Trophoblast cell (in vitro differentiated cells and primary cell): Measurements from ENCODE around the gene LAMA5.

ENCODE experiments used
- DNase-seq, 2 donors: peaks; one replicate each; pipeline ENCODE4 v3.0.0-alpha.2; 2016
- H2AFZ ChIP-seq: 2 replicates; pipeline ENCODE4 v1.6.1; 2013; ENCODE audit warnings: low read length, moderate library complexity, mild to moderate bottlenecking; ENCODE audit not compliant: insufficient read depth, poor library complexity
- H2AK5ac ChIP-seq: 2 replicates; pipeline ENCODE4 v1.6.1; 2013; ENCODE audit warnings: mild to moderate bottlenecking, low read length
- H2BK120ac ChIP-seq: 2 replicates; pipeline ENCODE4 v1.6.1; 2013; ENCODE audit warnings: low read length, mild to moderate bottlenecking, moderate library complexity; ENCODE audit not compliant: insufficient read depth, poor library complexity
- H2BK12ac ChIP-seq: 2 replicates; pipeline ENCODE4 v1.6.1; 2013; ENCODE audit warnings: mild to moderate bottlenecking, low read length, moderate library complexity
- H2BK5ac ChIP-seq: 2 replicates; pipeline ENCODE4 v1.6.1; 2013; ENCODE audit warnings: low read length, low read depth, moderate library complexity, mild to moderate bottlenecking; ENCODE audit not compliant: poor library complexity
- H3K14ac ChIP-seq: 2 replicates; pipeline ENCODE4 v1.6.1; 2013; ENCODE audit warnings: mild to moderate bottlenecking, low read length
- H3K18ac ChIP-seq: 2 replicates; pipeline ENCODE4 v1.6.1; 2013; ENCODE audit warnings: mild to moderate bottlenecking, low read length
- H3K23ac ChIP-seq: 2 replicates; pipeline ENCODE4 v1.6.1; 2013; ENCODE audit warnings: low read length
- H3K27ac ChIP-seq: 2 replicates; pipeline ENCODE4 v1.5.1; 2013; ENCODE audit warnings: low read depth, mild to moderate bottlenecking, inconsistent platforms, low read length, moderate library complexity
- H3K27me3 ChIP-seq: 2 replicates; pipeline ENCODE4 v1.6.1; 2013; ENCODE audit warnings: inconsistent platforms, mild to moderate bottlenecking, low read length, moderate library complexity; ENCODE audit not compliant: insufficient read depth
- H3K36me3 ChIP-seq, 2 experiments: 1 replicate in 1 of 2; 2 replicates in 1 of 2; pipeline ENCODE4 v1.6.1; 2013; ENCODE audit warnings: low read length in 2 of 2, mild to moderate bottlenecking in 2 of 2, moderate library complexity in 1 of 2; ENCODE audit not compliant: insufficient read depth in 2 of 2, control insufficient read depth in 1 of 2
- H3K4ac ChIP-seq: 2 replicates; pipeline ENCODE4 v1.6.1; 2013; ENCODE audit warnings: low read depth, mild to moderate bottlenecking, low read length, moderate library complexity
- H3K4me1 ChIP-seq, 2 experiments: 1 replicate in 1 of 2; 2 replicates in 1 of 2; pipeline ENCODE4 v1.6.1; 2013; ENCODE audit warnings: low read length in 2 of 2, mild to moderate bottlenecking in 2 of 2, moderate library complexity in 1 of 2; ENCODE audit not compliant: insufficient read depth in 2 of 2, control insufficient read depth in 1 of 2
- H3K4me2 ChIP-seq: 2 replicates; pipeline ENCODE4 v1.6.1; 2013; ENCODE audit warnings: inconsistent platforms, mild to moderate bottlenecking, low read length, moderate library complexity
- H3K4me3 ChIP-seq: 2 replicates; pipeline ENCODE4 v1.5.1; 2013; ENCODE audit warnings: mild to moderate bottlenecking, low read depth, low read length, inconsistent platforms
- H3K79me1 ChIP-seq: one replicate; pipeline ENCODE4 v1.6.1; 2013; ENCODE audit warnings: low read length
- H3K79me2 ChIP-seq: 2 replicates; pipeline ENCODE4 v1.6.1; 2013; ENCODE audit warnings: low read length, mild to moderate bottlenecking; ENCODE audit not compliant: control insufficient read depth, insufficient read depth, poor library complexity
- H3K9ac ChIP-seq: 2 replicates; pipeline ENCODE4 v1.6.1; 2013; ENCODE audit warnings: mild to moderate bottlenecking, low read length
- H3K9me3 ChIP-seq: 2 replicates; pipeline ENCODE4 v1.6.1; 2013; ENCODE audit warnings: low read depth, mild to moderate bottlenecking, control low read depth, inconsistent platforms, low read length; ENCODE audit not compliant: insufficient read depth
- H4K12ac ChIP-seq: 2 replicates; pipeline ENCODE4 v1.6.1; 2013; ENCODE audit warnings: low read depth, mild to moderate bottlenecking, low read length, moderate library complexity
- H4K8ac ChIP-seq: 2 replicates; pipeline ENCODE4 v1.6.1; 2013; ENCODE audit warnings: low read depth, mild to moderate bottlenecking, low read length, moderate library complexity
- H4K91ac ChIP-seq: one replicate; pipeline ENCODE4 v1.6.1; 2013; ENCODE audit warnings: low read depth, mild to moderate bottlenecking, low read length, moderate library complexity
- WGBS: extraction: QIAGEN DNeasy Blood & Tissue Kit; methylation state at CpG from one replicate; pipeline ENCODE4 v1.1.7; 2013; ENCODE audit warnings: missing lambda C conversion rate; ENCODE audit not compliant: insufficient read length, insufficient coverage; ENCODE audit errors: extremely low coverage; 5-methylcytosine and 5-hydroxymethylcytosine counted together

The LAMA5 gene

DNA sequence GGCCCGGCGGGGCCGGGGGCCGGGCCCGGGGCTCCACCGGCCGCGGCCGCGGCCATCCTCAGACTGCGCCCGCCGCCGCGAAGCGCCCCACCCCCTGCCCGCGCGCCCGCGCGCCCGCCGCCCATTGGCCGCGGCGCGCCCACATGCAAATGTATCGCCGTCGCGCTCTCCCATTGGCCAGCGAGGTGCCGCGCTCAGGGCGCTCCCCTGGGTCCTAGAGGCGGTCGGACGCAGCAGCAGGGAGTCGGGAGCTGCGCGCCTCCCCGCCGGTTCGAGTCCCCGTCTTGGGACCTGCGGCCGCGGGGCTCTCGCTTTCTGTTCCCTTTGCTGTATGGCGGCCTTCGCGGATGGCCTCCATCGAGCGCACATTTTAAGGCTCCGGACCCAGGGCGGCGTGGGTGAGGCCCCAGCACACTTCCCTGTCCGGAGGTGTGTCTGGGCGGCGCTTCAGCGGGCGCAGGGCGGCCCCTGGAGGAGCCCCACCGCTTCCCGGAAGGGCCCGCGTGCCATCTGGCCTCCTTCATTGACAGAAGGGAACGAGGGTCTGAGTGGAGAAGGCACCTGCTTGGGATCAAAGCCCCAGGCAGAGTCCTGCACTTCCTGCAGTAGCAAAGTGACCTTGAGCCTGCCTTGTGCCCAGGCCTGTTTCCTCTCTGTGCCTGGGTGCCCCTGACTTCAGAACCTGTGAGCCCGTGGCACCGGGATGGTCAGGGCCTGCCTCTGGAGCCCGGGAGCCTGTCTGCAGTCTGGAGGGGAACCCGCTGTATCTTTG lies 40.3 kb upstream of the LAMA5 start, which contains the start of gene CABLES2:
Gene CABLES2, minus strand, starts transcription at position 65 of the 772 bp plus-strand sequence. Its CDS starts 9 bp downstream, at position 56.
- peak within 1 kb of the TSS; percentile 70 for H3K9ac ChIP-seq
- peaks cover 6 to 14% of the 10 kb centered on the region in 2 experiments for H3K4me1 ChIP-seq
- peak within 1 kb of the TSS; percentile 40 for H2AK5ac ChIP-seq
- H2BK120ac ChIP-seq = peak within 1 kb of the TSS; percentile 29
- peak within 1 kb of the TSS; percentile 2 for H4K12ac ChIP-seq
- no peak within 1 kb of the TSS for H3K23ac ChIP-seq
- H4K8ac ChIP-seq = peak within 1 kb of the TSS; percentile 47
- no peak within 1 kb of the TSS for H2BK12ac ChIP-seq
- peak within 1 kb of the TSS; percentile 22 for H3K18ac ChIP-seq
- H2AFZ ChIP-seq = peak within 1 kb of the TSS; percentile 78
- no peak within 1 kb of the TSS for H3K27ac ChIP-seq
- peaks cover 3% of the 10 kb centered on the region for H3K79me1 ChIP-seq
- peaks cover 4% of the 10 kb centered on the region for H3K9me3 ChIP-seq
- no peaks in the 10 kb centered on the region for H3K79me2 ChIP-seq
- no CpG with 5 or more reads among the region's 73 CpGs for WGBS
- peaks cover 2 to 6% of the 10 kb centered on the region in 2 experiments for H3K36me3 ChIP-seq
- H2BK5ac ChIP-seq = no peak within 1 kb of the TSS
- no peaks in the 10 kb centered on the region for H3K27me3 ChIP-seq
- peak; percentile 91 to 95 for DNase-seq
- H3K4ac ChIP-seq = peak within 1 kb of the TSS; percentile 40
- H3K4me3 ChIP-seq = peak within 1 kb of the TSS; percentile 74
- H4K91ac ChIP-seq = peak within 1 kb of the TSS; percentile 45
- peak within 1 kb of the TSS; percentile 81 for H3K4me2 ChIP-seq
- peak within 1 kb of the TSS; percentile 47 for H3K14ac ChIP-seq

- Histone ChIP-seq H2AK5ac (peak overlapping the region; percentile 40), H2BK12ac (no peak overlapping the region), H2BK5ac (no peak overlapping the region), H3K79me2 (no peaks in the 10 kb centered on the region), H3K4ac (peak overlapping the region; percentile 40), H3K14ac (peak overlapping the region; percentile 7), H3K4me2 (peak overlapping the region; percentile 81), H3K23ac (no peak overlapping the region), H4K12ac (no peak overlapping the region), H3K36me3 (peaks cover 2 to 5% of the 10 kb centered on the region in 2 experiments), H2AFZ (no peak overlapping the region), H3K4me1 (peaks cover 6 to 14% of the 10 kb centered on the region in 2 experiments), H3K27me3 (no peaks in the 10 kb centered on the region), H4K91ac (peak overlapping the region; percentile 45), H3K9ac (peak overlapping the region; percentile 70), H3K9me3 (peaks cover 4% of the 10 kb centered on the region), H3K79me1 (peaks cover 3% of the 10 kb centered on the region), H3K18ac (no peak overlapping the region), H4K8ac (peak overlapping the region; percentile 7), H3K27ac (no peak overlapping the region), H3K4me3 (peak overlapping the region; percentile 74), H2BK120ac (no peak overlapping the region)
- no CpG with 5 or more reads among the region's 42 CpGs for WGBS
- no peak for DNase-seq
These were observed 39.6 kb upstream of the LAMA5 start for GRCh38 chr20:62406635-62407176.

GRCh38 chr20:62405981-62406513 lies 38.9 kb upstream of the LAMA5 start:
- Histone ChIP-seq H4K12ac (no peak overlapping the region), H2AFZ (no peak overlapping the region), H3K4me1 (peaks cover 6 to 14% of the 10 kb centered on the region in 2 experiments), H3K4ac (no peak overlapping the region), H3K36me3 (peaks cover 2 to 5% of the 10 kb centered on the region in 2 experiments), H3K4me3 (no peak overlapping the region), H3K79me2 (no peaks in the 10 kb centered on the region), H3K14ac (no peak overlapping the region), H3K9ac (no peak overlapping the region), H2AK5ac (no peak overlapping the region), H2BK12ac (no peak overlapping the region), H3K4me2 (peak overlapping the region; percentile 81), H4K8ac (no peak overlapping the region), H3K79me1 (peaks cover 3% of the 10 kb centered on the region), H2BK5ac (no peak overlapping the region), H4K91ac (no peak overlapping the region), H3K27ac (no peak overlapping the region), H3K23ac (no peak overlapping the region), H3K9me3 (peaks cover 7% of the 10 kb centered on the region), H2BK120ac (no peak overlapping the region), H3K27me3 (no peaks in the 10 kb centered on the region), H3K18ac (no peak overlapping the region)
- WGBS = no CpG with 5 or more reads among the region's 10 CpGs
- DNase-seq = no peak

DNA sequence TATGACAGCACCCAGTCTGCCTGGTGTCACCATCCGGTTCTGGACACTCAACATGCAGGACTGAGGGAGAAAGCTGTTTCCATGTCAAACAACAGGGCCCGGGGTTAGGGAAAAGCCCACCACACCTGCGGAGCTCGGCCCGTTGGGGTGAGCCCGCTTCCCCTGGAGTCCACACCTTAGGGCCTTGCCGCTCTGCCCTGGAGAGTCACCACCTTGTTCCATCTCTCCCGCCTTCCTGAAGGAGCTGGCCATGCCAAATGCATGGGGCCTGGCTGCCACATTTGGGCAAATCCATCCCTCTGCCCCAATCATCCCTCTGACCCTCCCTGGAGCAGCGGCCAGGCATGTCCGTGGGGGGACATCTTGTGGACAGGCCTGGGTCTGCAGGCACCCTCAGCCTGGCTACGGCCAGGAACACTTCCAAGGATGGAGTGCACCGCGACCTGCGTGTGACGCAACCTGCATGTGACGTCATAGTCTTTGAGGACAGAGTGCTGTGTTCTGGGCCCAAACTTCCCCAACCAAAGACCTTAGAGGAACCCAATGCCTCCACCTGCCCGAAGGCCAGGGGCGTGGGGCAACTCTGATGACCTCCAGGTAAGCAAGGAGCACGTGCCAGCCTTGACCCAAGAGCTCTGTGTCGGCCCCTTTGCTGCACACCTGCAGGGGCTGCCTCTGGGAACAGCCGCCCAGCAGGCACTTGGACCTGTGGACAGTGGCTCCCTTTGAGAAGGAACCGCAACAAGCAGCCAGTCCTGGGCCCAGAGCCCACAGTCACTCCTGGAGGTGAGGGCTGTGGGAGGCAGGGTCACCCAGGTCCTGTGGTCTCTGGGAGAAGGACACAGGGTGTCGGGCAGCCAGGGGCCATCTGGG lies 38.2 kb upstream of the LAMA5 start:
- Histone ChIP-seq H4K91ac (no peak overlapping the region), H3K14ac (no peak overlapping the region), H2BK5ac (no peak overlapping the region), H2AK5ac (no peak overlapping the region), H3K36me3 (peaks cover 2 to 5% of the 10 kb centered on the region in 2 experiments), H3K23ac (no peak overlapping the region), H3K9ac (no peak overlapping the region), H3K27me3 (no peaks in the 10 kb centered on the region), H3K79me2 (no peaks in the 10 kb centered on the region), H3K4me3 (no peak overlapping the region), H2BK120ac (no peak overlapping the region), H4K12ac (no peak overlapping the region), H3K18ac (no peak overlapping the region), H3K79me1 (peaks cover 3% of the 10 kb centered on the region), H3K4me2 (no peak overlapping the region), H3K4me1 (peaks cover 6 to 14% of the 10 kb centered on the region in 2 experiments), H4K8ac (no peak overlapping the region), H3K4ac (no peak overlapping the region), H3K9me3 (peaks cover 7% of the 10 kb centered on the region), H3K27ac (no peak overlapping the region), H2BK12ac (no peak overlapping the region), H2AFZ (no peak overlapping the region)
- DNase-seq = peak; percentile 58 to 86
- no CpG with 5 or more reads among the region's 23 CpGs for WGBS
